SK-N-SH (cell line): Measurements from ENCODE around the gene RPH3AL. TPM values are rescaled to one million over a fixed set of nuclear protein-coding genes. Genes with fewer than 3 reads are reported as not detected.

Experiments
- CTCF ChIA-PET: fragments of 300-600, 350-600 bp; formaldehyde crosslinking; extraction: SDS; loops from one replicate; lab custom pipeline; 2021; lab: Yijun Ruan, JAX
- POLR2A ChIA-PET: fragments of 350-600 bp; sonication (Branson Sonifier 250); formaldehyde crosslinking; extraction: SDS; loops from one replicate; lab custom pipeline; 2020; ENCODE audit warnings: antibody characterized with exemption, inconsistent platforms; lab: Yijun Ruan, JAX
- DNase-seq: peaks from one replicate; pipeline ENCODE4 v3.0.0; 2012
- H2AFZ ChIP-seq: fragments of 200-600 bp; sonication (generic); 2 replicates; pipeline ENCODE4 v1.8.1; 2016; ENCODE audit warnings: antibody characterized with exemption, mild to moderate bottlenecking, low read depth
- H3F3A ChIP-seq: fragments of 200-600 bp; sonication (generic); replicated peaks from 2 replicates; pipeline ENCODE3; 2016; ENCODE audit warnings: antibody characterized with exemption, mild to moderate bottlenecking; ENCODE audit not compliant: insufficient read depth
- H3K27ac ChIP-seq, 2 experiments: fragments of 200-500 bp in 1 of 2; fragments of 200-600 bp in 1 of 2; sonication (Bioruptor generic) in 1 of 2; sonication (generic), shearing (Covaris generic) in 1 of 2; 2 replicates each; pipeline versions ENCODE4 v1.5.1 to v1.6.1; 2014 to 2016; ENCODE audit warnings: low read depth in 2 of 2, inconsistent platforms in 1 of 2, low read length in 1 of 2, mild to moderate bottlenecking in 1 of 2, mixed read lengths in 1 of 2
- H3K27me3 ChIP-seq: fragments of 200-600 bp; sonication (generic), shearing (Covaris generic); 2 replicates; pipeline ENCODE4 v1.6.1; 2016; ENCODE audit warnings: mixed run types; ENCODE audit not compliant: insufficient read depth
- H3K36me3 ChIP-seq, 2 experiments: fragments of 200-500 bp in 1 of 2; fragments of 200-600 bp in 1 of 2; sonication (Bioruptor generic) in 1 of 2; sonication (generic) in 1 of 2; replicated peaks in 1 of 2; 2 replicates each; pipeline versions ENCODE3 to v1.5.1; 2014 to 2016; ENCODE audit warnings: low read length in 1 of 2, mild to moderate bottlenecking in 1 of 2; ENCODE audit not compliant: insufficient read depth in 2 of 2, control insufficient read depth in 1 of 2
- H3K4me1 ChIP-seq, 2 experiments: fragments of 200-500 bp in 1 of 2; fragments of 200-600 bp in 1 of 2; sonication (Bioruptor generic) in 1 of 2; sonication (generic), shearing (Covaris generic) in 1 of 2; 2 replicates each; pipeline versions ENCODE4 v1.5.1 to v1.6.1; 2014 to 2016; ENCODE audit warnings: low read depth in 1 of 2, low read length in 1 of 2, mixed run types in 1 of 2; ENCODE audit not compliant: insufficient read depth in 2 of 2, control insufficient read depth in 1 of 2
- H3K4me2 ChIP-seq: fragments of 200-600 bp; sonication (generic), shearing (Covaris generic); 2 replicates; pipeline ENCODE4 v1.6.1; 2017; ENCODE audit warnings: mixed run types
- H3K4me3 ChIP-seq, 2 experiments: fragments of 200-500 bp in 1 of 2; fragments of 200-600 bp in 1 of 2; sonication (Bioruptor generic) in 1 of 2; sonication (generic), shearing (Covaris generic) in 1 of 2; 2 replicates each; pipeline versions ENCODE4 v1.5.1 to v1.8.1; 2014 to 2016; ENCODE audit warnings: low read depth in 2 of 2, inconsistent platforms in 1 of 2, low read length in 1 of 2, mild to moderate bottlenecking in 1 of 2, mixed read lengths in 1 of 2, moderate library complexity in 1 of 2
- H3K79me2 ChIP-seq: fragments of 200-600 bp; sonication (generic); 2 replicates; pipeline ENCODE4 v1.8.1; 2017; ENCODE audit warnings: mild to moderate bottlenecking; ENCODE audit not compliant: insufficient read depth
- H3K9ac ChIP-seq: fragments of 200-600 bp; sonication (generic); 2 replicates; pipeline ENCODE4 v1.6.1; 2017; ENCODE audit warnings: mixed run types
- H3K9me2 ChIP-seq: fragments of 200-600 bp; sonication (generic); 2 replicates; pipeline ENCODE4 v1.6.1; 2017; ENCODE audit warnings: mixed run types
- H3K9me3 ChIP-seq: fragments of 200-600 bp; sonication (generic); 2 replicates; pipeline ENCODE4 v1.6.1; 2017; ENCODE audit warnings: mixed run types, mild to moderate bottlenecking, moderate library complexity
- H4K20me1 ChIP-seq: fragments of 200-600 bp; sonication (generic); 2 replicates; pipeline ENCODE4 v1.6.1; 2017; ENCODE audit warnings: mild to moderate bottlenecking, mixed run types; ENCODE audit not compliant: insufficient read depth
- FOXM1 ChIP-seq: IDR thresholded peaks from 2 replicates; pipeline ENCODE4 v1.4.0; 2012; ENCODE audit warnings: low read depth, mild to moderate bottlenecking
- MXI1 ChIP-seq: IDR thresholded peaks from 2 replicates; pipeline ENCODE4 v1.6.1; 2012; ENCODE audit warnings: mild to moderate bottlenecking, low read depth, low read length, improper control_type of control experiment
- NFIC ChIP-seq: IDR thresholded peaks from 2 replicates; pipeline ENCODE4 v1.4.0; 2012; ENCODE audit warnings: borderline replicate concordance
- YY1 ChIP-seq: IDR thresholded peaks from 2 replicates; pipeline ENCODE4 v1.4.0; 2012; ENCODE audit warnings: low read depth, mild to moderate bottlenecking
- WGBS: methylation state at CpG from one replicate; pipeline ENCODE4 v1.1.6; 2017; ENCODE audit warnings: low lambda C conversion rate; 5-methylcytosine and 5-hydroxymethylcytosine counted together
- polyA plus RNA-seq, 3 experiments: library from polyadenylated mRNA; depleted of rRNA; stranded (reverse); fragments of >200 nt; gene quantifications; 2 replicates each; pipeline ENCODE4 v1.2.3, GENCODE V29; 2012
- TF ChIP-seq, protein P1 (sequence below): IDR thresholded peaks from 2 replicates; pipeline ENCODE4 v1.4.0; 2012; ENCODE audit warnings: low read depth, borderline replicate concordance
- TF ChIP-seq, protein P2 (sequence below): IDR thresholded peaks from 2 replicates; pipeline ENCODE4 v1.4.0; 2012; ENCODE audit warnings: low read depth
- TF ChIP-seq, protein P3 (sequence below): fragments of 150-350 bp; IDR thresholded peaks from 2 replicates; pipeline ENCODE4 v1.6.1; 2017; ENCODE audit warnings: antibody characterized with exemption, low read length, low read depth, borderline replicate concordance

Gene RPH3AL
- polyA plus RNA-seq, 1 of the 3 experiments (the other 2 are of a cell fraction): 2.9 TPM

DNA sequence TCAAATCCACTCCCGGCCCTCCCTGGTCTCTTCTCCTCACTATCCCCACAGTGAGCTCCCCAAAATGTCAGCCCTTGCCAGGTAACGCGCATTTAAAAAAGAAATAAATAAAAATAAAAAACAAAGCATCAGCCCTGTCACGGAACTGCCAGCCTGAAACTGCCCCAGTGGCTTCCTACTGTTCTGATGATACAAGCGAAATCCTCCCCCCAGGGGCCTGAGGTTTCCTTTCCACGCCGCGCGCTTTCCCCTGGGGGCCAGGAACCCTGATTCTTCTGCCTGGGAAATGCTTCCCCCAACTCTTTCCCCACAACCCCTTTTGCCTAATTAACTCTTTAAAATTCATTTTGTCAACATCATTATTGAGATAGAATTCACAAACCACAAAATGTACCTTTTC, 12.2 kb upstream of the RPH3AL start:
- H3K27ac ChIP-seq: no peak overlapping the region
- H3K4me3 ChIP-seq: no peak overlapping the region
- H3K9me3 ChIP-seq: no peaks in the 10 kb centered on the region
- no peak overlapping the region for H2AFZ ChIP-seq
- no peaks in the 10 kb centered on the region for H3K36me3 ChIP-seq
- H3K27me3 ChIP-seq: no peaks in the 10 kb centered on the region
- WGBS: 92% methylated on average over 9 of the region's 9 CpGs
- ChIA-PET CTCF (no interaction called here), POLR2A (no interaction called here)
- H3K9me2 ChIP-seq: no peaks in the 10 kb centered on the region
- no peaks in the 10 kb centered on the region for H3K4me1 ChIP-seq
- no peaks in the 10 kb centered on the region for H3F3A ChIP-seq
- DNase-seq: no peak
- H4K20me1 ChIP-seq: no peaks in the 10 kb centered on the region
- no peak overlapping the region for H3K9ac ChIP-seq
- TF ChIP-seq YY1: no peak
- no peak for TF ChIP-seq NFIC
- no peaks in the 10 kb centered on the region for H3K79me2 ChIP-seq
- no peak overlapping the region for H3K4me2 ChIP-seq

DNA sequence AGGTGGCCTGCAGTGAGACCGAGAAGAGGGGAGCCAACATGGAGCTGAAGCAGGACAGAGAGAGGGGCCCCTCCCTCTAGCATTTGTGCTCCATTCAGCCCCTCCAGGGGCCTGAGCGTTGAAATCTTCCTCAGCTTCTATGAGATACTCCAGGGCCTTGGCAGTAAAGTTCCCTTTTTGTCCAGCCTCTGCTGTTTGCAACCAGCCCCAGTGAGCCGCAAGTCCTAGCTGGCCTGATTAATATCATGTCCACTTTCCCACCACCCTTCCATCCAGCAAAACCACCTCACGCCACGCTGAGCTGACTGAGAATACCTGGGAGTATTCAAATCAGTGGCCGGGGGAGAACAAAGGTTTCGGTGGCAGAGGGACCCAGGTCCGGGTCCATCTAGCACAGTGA, 11.7 kb upstream of the RPH3AL start:
- Histone ChIP-seq H3K4me1 (no peaks in the 10 kb centered on the region), H2AFZ (no peak overlapping the region), H3K79me2 (no peaks in the 10 kb centered on the region), H4K20me1 (no peaks in the 10 kb centered on the region), H3K4me3 (no peak overlapping the region), H3K9me2 (no peaks in the 10 kb centered on the region), H3K4me2 (no peak overlapping the region), H3K9me3 (no peaks in the 10 kb centered on the region), H3K9ac (no peak overlapping the region), H3K36me3 (no peaks in the 10 kb centered on the region), H3K27me3 (no peaks in the 10 kb centered on the region), H3K27ac (no peak overlapping the region), H3F3A (no peaks in the 10 kb centered on the region)
- 79% methylated on average over 7 of the region's 8 CpGs for WGBS
- POLR2A ChIA-PET: interaction anchor here (0.6 kb wide), 1 partner anchor 215 kb away, joined by 3 read pairs; no protein-coding TSS in a partner anchor
- CTCF ChIA-PET: no interaction called here
- TF ChIP-seq FOXM1: no peak
- no peak for TF ChIP-seq MXI1
- TF ChIP-seq, protein P1, sequence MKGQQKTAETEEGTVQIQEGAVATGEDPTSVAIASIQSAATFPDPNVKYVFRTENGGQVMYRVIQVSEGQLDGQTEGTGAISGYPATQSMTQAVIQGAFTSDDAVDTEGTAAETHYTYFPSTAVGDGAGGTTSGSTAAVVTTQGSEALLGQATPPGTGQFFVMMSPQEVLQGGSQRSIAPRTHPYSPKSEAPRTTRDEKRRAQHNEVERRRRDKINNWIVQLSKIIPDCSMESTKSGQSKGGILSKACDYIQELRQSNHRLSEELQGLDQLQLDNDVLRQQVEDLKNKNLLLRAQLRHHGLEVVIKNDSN: no peak
- no peak for DNase-seq

DNA sequence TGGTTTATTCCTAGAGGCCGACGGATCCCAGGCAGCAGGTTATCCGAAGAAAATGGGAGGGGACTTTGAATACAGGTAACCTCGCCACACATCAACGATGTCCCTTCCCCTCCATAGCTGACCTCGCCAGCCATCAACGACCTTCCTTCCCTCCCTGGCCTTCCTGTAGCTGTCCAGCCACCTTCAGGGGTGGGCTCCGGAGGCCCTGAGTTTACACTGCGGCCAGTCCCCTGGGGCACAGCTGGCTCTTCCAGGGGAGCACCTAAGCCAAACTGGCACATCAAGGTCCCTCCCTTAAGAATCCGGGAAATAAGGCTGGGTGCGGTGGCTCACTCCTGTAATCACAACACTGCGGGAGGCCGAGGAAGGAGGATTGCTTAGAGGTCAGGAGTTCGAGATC, 10.1 kb upstream of the RPH3AL start:
- Histone ChIP-seq H3K27me3 (no peaks in the 10 kb centered on the region), H4K20me1 (no peaks in the 10 kb centered on the region), H3K4me2 (no peak overlapping the region), H3K36me3 (no peaks in the 10 kb centered on the region), H3K4me3 (no peak overlapping the region), H3K9me2 (no peaks in the 10 kb centered on the region), H3F3A (no peaks in the 10 kb centered on the region), H3K9me3 (no peaks in the 10 kb centered on the region), H3K79me2 (no peaks in the 10 kb centered on the region), H3K9ac (no peak overlapping the region), H3K4me1 (no peaks in the 10 kb centered on the region; a peak in 1 of 4 replicates), H3K27ac (no peak overlapping the region), H2AFZ (no peak overlapping the region)
- WGBS: 89% methylated on average over 11 of the region's 14 CpGs
- ChIA-PET CTCF (no interaction called here), POLR2A (no interaction called here)
- TF ChIP-seq MXI1: no peak
- TF ChIP-seq, protein P2, sequence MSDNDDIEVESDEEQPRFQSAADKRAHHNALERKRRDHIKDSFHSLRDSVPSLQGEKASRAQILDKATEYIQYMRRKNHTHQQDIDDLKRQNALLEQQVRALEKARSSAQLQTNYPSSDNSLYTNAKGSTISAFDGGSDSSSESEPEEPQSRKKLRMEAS: no peak
- TF ChIP-seq, protein P3, sequence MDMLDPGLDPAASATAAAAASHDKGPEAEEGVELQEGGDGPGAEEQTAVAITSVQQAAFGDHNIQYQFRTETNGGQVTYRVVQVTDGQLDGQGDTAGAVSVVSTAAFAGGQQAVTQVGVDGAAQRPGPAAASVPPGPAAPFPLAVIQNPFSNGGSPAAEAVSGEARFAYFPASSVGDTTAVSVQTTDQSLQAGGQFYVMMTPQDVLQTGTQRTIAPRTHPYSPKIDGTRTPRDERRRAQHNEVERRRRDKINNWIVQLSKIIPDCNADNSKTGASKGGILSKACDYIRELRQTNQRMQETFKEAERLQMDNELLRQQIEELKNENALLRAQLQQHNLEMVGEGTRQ: no peak
- no peak for DNase-seq
